ENCODE results near the gene SUN1.
"Not testable (repeated sequence)": the region's sequence is repeated elsewhere in the genome, so short reads cannot be mapped to it uniquely, and the experiment has no call there.

SUN1 gene

DNA sequence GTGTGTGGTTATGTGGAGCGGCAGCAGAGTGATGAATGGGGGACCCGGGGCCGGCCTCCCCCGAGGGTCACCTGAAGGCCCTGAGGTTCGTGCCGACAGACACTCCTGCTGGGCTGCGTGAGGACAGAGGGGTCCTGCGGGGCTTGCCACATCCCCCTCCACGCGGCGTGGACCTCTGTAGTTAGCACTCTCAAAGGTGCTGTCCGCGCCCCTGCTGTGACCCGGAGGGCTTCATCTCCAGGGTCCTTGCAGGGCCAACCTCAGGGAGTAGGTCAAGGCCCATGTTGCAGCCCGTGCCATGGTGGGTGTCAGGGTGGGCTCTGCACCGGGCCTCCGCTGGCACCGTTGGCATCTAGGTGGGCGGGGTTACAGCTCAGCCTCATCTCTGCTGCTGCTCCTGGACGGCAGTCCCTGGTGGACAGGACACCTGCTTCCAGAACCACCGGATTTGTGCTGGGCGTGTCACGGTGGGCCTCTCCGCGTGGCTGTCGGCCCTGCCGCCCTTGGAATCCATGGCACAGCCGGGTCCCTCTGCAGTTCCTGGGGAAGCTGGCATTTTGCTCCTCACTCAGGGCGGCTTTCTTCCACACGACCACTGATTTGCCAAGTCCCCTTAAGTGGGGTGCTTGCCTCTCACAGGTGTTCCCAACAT, 24.3 kb downstream of the SUN1 start:
- DNase-seq (ENCODE audit: low read depth in 2 of 2), result no peak

DNA sequence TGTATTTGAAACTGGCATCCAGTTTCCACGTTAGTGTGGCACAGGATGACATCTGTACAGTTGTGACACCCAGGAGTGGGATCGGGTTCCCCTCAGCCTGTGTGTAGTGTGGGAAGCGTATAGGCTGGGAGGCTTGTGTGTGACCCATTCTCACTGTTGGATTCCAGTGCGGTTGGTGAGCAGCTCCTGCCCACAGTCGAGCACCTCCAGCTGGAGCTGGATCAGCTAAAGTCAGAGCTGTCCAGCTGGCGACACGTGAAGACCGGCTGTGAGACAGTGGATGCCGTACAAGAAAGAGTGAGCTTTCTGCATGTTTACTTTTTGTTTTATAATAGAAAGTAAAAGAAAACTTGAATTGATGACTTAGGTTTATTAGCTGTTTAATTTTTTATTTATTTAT, 25.4 kb downstream of the SUN1 start:
- DNase-seq (ENCODE audit: low read depth in 2 of 2), result no peak

DNA sequence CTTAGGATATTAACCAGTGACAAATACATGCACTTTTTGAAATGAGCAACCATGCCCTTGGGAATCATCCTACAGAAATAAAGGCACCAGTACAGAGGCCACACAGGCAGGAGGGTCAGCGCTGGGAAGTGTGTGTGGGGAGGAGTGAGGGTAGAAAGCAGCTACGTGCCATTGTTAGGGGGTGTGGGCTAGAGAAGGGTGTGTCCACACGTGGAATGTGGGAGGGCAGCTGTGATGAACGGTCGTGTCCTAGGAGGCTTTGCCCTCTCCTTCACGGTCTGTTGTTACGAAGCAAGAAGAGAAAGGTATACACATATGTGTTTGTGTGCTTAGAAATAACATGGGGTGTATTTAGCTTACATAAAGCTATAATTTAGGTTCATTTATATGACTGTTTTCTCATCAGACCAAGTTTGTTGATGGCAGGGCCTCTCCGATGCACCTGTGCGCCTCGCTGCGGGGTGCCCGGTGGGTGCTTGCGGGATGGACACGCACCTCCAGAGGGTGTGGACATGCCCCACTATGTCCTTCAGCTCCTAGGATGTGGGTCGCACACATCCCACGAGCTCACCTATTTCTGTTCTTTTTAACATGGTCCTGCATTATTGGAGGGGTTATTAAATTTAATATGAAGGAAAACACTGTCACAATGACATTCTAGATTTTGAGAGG, 27.2 kb downstream of the SUN1 start:
- DNase-seq (ENCODE audit: low read depth in 2 of 2), result no peak

DNA sequence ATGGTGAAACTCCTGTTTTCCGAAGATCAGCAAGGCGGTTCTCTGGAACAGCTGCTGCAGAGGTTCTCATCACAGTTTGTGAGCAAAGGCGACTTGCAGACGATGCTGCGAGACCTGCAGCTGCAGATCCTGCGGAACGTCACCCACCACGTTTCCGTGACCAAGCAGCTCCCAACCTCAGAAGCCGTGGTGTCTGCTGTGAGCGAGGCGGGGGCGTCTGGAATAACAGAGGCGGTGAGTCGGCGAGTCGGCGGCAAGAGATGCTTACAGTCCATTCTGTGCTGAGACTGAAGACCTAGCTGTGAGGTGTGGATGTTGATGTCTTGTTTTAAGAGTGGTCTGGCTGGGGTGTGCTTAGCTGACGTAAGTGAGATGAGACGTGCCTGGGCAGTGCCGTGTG, 27.9 kb downstream of the SUN1 start:
- no peak for DNase-seq (ENCODE audit: low read depth in 2 of 2)

GRCh38 chr7:861222-861621, 28.9 kb downstream of the SUN1 start:
- no peak for DNase-seq (ENCODE audit: low read depth in 2 of 2)

GRCh38 chr7:862157-862556, 29.9 kb downstream of the SUN1 start:
- no peak for DNase-seq (ENCODE audit: low read depth in 2 of 2)

DNA sequence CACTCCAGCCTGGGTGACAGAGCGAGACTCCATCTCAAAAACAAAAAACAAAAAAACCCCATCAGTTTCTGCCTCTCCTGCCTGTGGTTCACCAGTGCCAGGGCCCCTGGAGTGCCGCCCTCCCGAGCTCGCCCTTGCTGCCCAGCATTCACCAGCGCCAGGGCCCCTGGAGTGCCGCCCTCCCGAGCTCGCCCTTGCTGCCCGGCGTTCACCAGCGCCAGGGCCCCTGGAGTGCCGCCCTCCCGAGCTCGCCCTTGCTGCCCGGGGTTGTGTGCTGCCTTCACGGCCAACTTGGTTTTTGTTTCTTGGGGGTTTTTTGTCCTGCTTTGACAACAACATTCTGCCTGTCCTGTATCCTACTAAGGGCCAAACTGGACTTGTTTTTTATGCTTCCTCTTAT, 30.8 kb downstream of the SUN1 start:
- no peak for DNase-seq (ENCODE audit: low read depth in 2 of 2)

DNA sequence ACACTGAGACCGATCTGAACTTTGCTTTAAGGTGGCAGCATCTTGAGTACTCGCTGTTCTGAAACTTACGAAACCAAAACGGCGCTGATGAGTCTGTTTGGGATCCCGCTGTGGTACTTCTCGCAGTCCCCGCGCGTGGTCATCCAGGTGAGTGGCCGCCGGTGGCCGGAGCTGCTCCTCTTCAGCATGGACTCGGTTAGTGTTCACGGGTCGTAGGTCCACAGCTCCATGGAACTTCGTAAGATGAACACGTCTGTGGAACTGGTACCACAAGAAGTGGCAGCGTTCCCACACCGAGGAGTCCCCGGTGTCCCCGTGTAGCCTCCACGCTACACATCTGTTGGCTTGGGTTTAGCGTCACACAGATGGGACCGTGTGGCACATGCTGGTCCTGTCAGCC, 33.6 kb downstream of the SUN1 start:
- DNase-seq (ENCODE audit: low read depth in 2 of 2), result no peak

DNA sequence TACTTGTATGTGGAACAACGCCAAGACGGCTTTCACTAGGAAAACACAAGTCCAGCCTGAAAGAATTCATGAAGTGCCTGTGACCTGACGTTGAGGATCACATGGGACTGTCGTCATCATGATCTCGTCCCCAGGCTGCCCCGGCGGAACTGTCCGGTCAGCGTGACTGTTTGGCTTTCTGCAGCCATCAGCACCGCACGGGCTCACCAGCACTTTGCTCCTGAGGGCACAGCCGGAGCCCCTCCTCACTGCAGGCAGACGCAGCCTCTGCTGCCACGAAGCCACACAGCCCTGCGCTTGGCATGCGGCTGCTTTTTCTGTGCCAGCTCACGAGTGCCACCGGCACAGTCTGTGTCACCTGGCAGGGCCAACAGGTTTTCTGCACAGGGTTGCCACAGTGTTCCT, 34.7 kb downstream of the SUN1 start:
- DNase-seq (ENCODE audit: low read depth in 2 of 2), result no peak

DNA sequence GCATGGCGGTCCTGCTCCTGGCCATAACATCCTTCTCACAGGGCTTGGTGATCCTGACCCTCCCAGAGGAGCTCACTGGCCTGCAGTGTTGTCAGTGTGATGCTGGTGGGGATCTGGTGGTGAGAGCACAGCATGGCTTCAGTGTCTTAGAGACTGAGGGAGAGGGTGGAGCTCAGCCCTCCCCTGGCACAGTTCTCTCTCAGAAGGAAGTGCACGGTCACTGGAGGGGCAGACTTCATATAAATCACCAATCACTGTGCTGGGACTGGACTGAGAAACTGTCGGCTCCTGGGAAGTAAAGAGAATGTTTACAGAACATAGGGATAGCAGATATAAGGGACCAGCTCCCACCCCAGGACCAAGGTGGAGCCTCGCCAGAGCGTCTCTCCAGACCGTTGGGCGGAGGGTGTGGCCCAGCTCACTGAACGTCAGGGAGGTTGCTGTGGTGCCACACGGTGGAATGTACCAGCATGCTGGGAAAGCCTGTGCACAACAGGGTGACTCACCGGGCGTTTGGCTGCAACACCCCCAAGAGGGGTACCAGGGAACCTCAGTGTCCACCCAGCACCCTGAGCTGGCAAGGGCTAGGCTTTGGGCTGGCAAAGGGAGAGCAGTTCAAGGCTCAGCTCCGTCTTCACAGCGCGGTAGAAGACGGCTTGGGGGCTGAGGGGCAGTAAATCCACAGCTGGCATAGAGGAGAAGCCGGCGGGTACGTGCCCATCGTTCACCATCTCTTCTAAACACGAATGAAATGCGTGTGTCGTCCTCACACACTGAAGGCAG, 35.3 kb downstream of the SUN1 start:
- DNase-seq (ENCODE audit: low read depth in 2 of 2), result no peak

DNA sequence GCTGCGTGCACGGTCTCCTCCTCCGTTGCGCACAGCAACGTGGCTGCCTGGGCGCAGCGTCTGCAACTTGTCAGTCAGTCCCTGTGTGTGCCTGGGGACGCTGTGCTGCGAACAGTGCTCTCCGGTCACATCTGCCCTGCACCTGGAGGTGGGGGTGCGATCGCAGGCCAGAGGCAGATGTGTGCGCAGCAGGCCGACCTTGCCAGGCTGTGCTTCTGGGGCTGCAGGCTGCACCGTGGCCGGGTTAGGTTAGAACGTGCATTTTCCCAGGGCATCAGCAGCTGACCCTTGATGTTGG, 35.9 kb downstream of the SUN1 start:
- no peak for DNase-seq (ENCODE audit: low read depth in 2 of 2)

DNA sequence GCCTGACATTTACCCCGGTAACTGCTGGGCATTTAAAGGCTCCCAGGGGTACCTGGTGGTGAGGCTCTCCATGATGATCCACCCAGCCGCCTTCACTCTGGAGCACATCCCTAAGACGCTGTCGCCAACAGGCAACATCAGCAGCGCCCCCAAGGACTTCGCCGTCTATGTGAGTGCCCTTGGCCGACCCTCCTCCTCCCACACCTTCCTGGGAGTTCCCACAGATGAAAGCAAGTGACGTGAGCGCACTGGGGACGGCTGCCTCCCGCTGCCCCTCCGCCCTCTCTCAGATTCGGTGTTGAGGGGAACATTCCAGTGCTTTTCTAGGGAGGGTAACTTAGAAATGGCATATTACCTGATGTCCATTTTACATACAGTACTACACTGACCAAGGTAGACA, 37.1 kb downstream of the SUN1 start:
- DNase-seq (ENCODE audit: low read depth in 2 of 2), result no peak

- no peak for DNase-seq (ENCODE audit: low read depth in 2 of 2)
Measured at GRCh38 chr7:871900-872537, 39.7 kb downstream of the SUN1 start.

DNA sequence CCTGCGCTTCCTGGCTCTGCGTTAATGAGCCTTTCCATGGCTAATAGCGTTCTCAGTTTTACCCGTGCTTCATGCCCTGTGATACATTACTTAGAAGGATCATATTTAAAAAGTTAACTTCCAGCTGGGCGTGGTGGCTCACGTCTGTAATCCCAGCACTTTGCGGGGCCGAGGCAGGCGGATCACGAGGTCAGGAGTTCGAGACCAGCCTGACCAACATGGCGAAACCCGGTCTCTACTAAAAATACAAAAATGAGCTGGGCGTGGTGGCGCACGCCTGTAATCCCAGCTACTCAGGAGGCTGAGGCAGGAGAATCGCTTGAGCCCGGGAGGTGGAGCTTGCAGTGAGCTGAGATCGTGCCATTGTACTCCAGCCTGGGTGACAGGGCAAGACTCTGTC, 40.4 kb downstream of the SUN1 start:
- not testable (repeated sequence) for DNase-seq (ENCODE audit: low read depth in 2 of 2)

DNA sequence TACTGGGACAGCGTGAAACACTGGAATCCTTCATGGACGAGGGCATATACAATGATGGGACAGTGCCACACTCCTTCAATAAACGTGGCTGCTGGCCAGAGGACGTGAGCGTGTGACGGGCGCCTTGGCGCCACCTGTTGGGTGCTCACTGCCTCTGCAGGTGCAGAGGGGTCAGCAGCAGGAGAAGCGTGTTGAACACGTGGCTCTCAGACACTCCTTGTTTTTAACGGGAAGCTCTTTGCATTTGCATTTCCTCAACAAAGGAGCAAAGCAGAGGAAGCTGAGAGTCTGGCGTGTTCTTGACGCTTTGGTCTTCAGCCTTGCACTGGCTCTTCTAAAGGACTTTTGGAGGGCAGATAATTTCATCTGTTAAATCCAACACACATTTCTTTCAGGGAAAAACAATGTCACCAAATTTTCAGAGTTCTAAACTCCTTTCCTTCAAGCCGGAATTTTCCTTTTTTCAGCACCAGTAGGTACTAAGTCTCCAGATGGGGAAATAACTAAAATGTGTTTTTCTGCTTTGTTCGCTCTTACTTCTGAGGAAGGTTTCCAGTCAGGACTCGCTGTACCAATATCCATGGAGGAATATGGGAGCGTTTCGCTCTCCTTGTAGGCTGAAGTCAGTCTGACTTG, 41.2 kb downstream of the SUN1 start:
- peak; percentile 47 to 72 for DNase-seq (ENCODE audit: low read depth in 2 of 2)

DNA sequence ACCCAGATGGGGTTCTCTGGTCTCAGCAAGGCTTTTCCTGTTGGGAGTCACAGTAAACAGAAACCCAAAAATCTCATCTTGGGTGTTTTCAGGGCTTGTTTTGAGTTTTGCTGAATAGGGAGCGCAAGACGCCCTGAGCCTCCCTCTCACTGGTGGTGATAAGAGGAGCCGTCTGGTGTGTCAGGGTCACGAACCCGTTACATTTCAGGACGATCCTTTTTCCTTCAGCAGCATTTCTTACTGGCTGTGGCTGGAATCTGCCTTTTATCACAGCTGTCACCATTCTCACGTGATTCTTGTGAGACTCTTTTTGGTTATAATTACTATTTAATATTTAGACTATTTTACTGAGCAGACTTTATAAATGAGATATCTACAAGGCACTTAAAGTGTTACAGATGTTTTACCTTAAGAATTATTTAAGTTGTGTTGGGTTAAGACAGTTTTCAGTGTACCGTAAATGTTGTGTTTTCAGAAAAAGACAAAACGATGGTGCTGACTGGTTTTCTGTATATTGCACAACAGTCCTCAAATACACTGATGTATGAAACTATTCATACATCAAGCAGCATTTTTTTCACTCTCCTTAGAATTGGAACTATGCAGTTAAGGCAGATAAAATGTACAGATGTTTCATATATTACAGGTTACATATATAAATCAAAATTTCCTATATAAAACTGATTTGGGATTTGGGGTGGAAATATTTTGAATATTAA, 41.9 kb downstream of the SUN1 start:
- DNase-seq (ENCODE audit: low read depth in 2 of 2), result no peak

DNA sequence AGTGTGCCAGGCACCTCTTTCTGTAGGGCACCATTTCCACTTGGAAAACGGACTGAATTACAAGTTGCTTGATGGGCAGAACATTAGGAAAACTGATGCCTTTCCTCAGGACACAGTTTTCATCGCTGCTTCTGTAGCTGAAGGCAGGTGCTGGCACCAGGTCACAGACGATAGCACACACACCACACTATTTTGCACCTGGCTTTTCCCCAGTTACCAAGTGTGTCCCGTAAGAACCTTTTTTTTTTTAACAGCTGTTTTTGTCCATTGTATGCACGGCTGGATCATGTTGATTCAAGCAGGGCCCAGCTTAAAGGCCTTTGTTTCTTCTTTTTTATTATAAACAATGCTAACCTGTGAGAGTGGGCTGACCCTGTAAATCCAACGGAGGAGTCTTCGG, 42.8 kb downstream of the SUN1 start:
- DNase-seq (ENCODE audit: low read depth in 2 of 2), result no peak

DNA sequence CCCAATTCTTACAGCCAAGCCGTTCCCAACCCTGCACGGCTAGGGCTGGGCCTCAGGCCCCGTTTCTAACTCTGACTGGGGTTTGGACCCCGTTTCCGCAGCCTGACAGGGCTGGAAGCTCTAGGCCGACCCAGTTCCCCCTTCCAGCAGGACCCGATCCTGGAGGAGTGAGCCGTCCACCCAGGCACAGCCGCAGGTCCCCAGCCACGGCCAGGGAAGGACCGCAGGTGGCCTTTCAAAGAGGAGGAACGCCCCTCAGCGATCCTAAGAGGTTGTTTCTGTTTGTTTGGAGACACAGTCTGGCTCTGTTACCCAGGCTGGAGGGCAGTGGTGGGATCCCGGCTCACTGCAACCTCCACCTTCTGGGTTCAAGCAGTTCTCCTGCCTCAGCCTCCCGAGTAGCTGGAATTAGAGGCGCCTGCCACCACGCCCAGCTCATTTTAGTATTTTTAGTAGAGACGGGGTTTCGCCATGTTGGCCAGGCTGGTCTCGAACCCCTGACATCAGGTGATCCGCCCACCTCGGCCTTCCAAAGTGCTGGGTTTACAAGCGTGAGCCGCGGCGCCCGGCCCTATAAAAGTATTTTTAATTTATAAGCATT, 43.3 kb downstream of the SUN1 start:
- no peak for DNase-seq (ENCODE audit: low read depth in 2 of 2)

GRCh38 chr7:876077-876971, 44.0 kb downstream of the SUN1 start, which contains the start of gene GET4:
TSS of gene GET4 (plus strand) at chr7:876554. CDS start at chr7:876646, 92 bp downstream.
- DNase-seq (ENCODE audit: low read depth in 2 of 2), result peak; percentile 90 to 97

DNA sequence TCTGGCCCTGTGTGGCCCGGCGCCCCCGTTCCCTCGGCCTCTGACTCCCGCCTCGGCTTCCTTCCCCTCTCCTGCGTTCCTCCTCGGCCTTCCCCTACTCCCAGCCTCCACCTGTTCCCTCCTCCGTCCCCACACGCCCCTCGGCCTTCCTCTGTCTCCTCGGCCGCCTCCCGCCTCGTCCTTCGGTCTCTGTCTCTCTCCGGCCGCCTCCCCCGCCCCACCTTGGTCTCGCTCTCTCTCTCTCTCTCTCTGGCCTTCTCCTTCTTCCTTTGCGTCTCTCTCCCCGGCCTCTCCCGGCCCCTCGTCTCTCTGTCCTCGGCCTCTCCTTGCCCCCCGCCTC, 44.7 kb downstream of the SUN1 start:
- DNase-seq (ENCODE audit: low read depth in 2 of 2), result no peak

All from stimulated activated CD4-positive, alpha-beta T cell treated with anti-CD3 and anti-CD28 coated beads, Interleukin-15, amount 100 ng/mL, for 48 hours (primary cell).